Measurements from ENCODE around the gene HNF1A.

The HNF1A gene

GRCh38 chr12:120978296-120979219, at the start of gene HNF1A:
HNF1A (plus strand) TSS chr12:120978543; CDS start chr12:120978769, 226 bp downstream.
- no peak for TF ChIP-seq CTCF (IDR thresholded peaks at IDR 0.05; ENCODE audit: insufficient read depth, low read length, poor library complexity, severe bottlenecking)
- Histone ChIP-seq H3K36me3 (ENCODE audit: control insufficient read depth, insufficient read depth, low read length) (no peaks in the 10 kb centered on the region), H3K27me3 (replicated peaks; ENCODE audit: control insufficient read depth, insufficient read depth, low read length) (no peaks in the 10 kb centered on the region), H3K4me3 (replicated peaks; ENCODE audit: low read depth, low read length) (no peak within 1 kb of the TSS)
- DNase-seq (ENCODE audit: extremely low read depth, insufficient read length) = no peak

- DNase-seq (ENCODE audit: extremely low read depth, insufficient read length) = no peak
- Histone ChIP-seq H3K36me3 (ENCODE audit: control insufficient read depth, insufficient read depth, low read length) (no peaks in the 10 kb centered on the region), H3K27me3 (replicated peaks; ENCODE audit: control insufficient read depth, insufficient read depth, low read length) (no peaks in the 10 kb centered on the region), H3K4me3 (replicated peaks; ENCODE audit: low read depth, low read length) (no peak overlapping the region)
- TF ChIP-seq CTCF (IDR thresholded peaks at IDR 0.05; ENCODE audit: insufficient read depth, low read length, poor library complexity, severe bottlenecking) = no peak
Observed at GRCh38 chr12:120928864-120929652, 49.3 kb upstream of the HNF1A start.

- Histone ChIP-seq H3K4me3 (replicated peaks; ENCODE audit: low read depth, low read length) (no peak overlapping the region), H3K27me3 (replicated peaks; ENCODE audit: control insufficient read depth, insufficient read depth, low read length) (no peaks in the 10 kb centered on the region), H3K36me3 (ENCODE audit: control insufficient read depth, insufficient read depth, low read length) (no peaks in the 10 kb centered on the region)
- DNase-seq (ENCODE audit: extremely low read depth, insufficient read length) = no peak
- no peak for TF ChIP-seq CTCF (IDR thresholded peaks at IDR 0.05; ENCODE audit: insufficient read depth, low read length, poor library complexity, severe bottlenecking)
Observed at GRCh38 chr12:120930032-120930431, 48.3 kb upstream of the HNF1A start.

- no peak for TF ChIP-seq CTCF (IDR thresholded peaks at IDR 0.05; ENCODE audit: insufficient read depth, low read length, poor library complexity, severe bottlenecking)
- Histone ChIP-seq H3K4me3 (replicated peaks; ENCODE audit: low read depth, low read length) (no peak overlapping the region), H3K36me3 (ENCODE audit: control insufficient read depth, insufficient read depth, low read length) (no peaks in the 10 kb centered on the region), H3K27me3 (replicated peaks; ENCODE audit: control insufficient read depth, insufficient read depth, low read length) (no peaks in the 10 kb centered on the region)
- no peak for DNase-seq (ENCODE audit: extremely low read depth, insufficient read length)
Observed at GRCh38 chr12:120932058-120932457, 46.3 kb upstream of the HNF1A start.

GRCh38 chr12:120932956-120933526, 45.3 kb upstream of the HNF1A start:
- Histone ChIP-seq H3K4me3 (replicated peaks; ENCODE audit: low read depth, low read length) (no peak overlapping the region), H3K27me3 (replicated peaks; ENCODE audit: control insufficient read depth, insufficient read depth, low read length) (no peaks in the 10 kb centered on the region), H3K36me3 (ENCODE audit: control insufficient read depth, insufficient read depth, low read length) (no peaks in the 10 kb centered on the region)
- TF ChIP-seq CTCF (IDR thresholded peaks at IDR 0.05; ENCODE audit: insufficient read depth, low read length, poor library complexity, severe bottlenecking) = no peak
- DNase-seq (ENCODE audit: extremely low read depth, insufficient read length) = no peak
